ENCODE data around the gene DOP1A.
"Not testable (repeated sequence)": the region's sequence is repeated elsewhere in the genome, so short reads cannot be mapped to it uniquely, and the experiment has no call there.

DOP1A gene

GRCh38 chr6:83138758-83139157, 71.3 kb downstream of the DOP1A start:
- DNase-seq (ENCODE audit: low spot score) = peak; percentile 9

GRCh38 chr6:83151114-83151513, 83.6 kb downstream of the DOP1A start:
- DNase-seq (ENCODE audit: low spot score) = no peak

GRCh38 chr6:83152913-83153312, 85.4 kb downstream of the DOP1A start:
- DNase-seq (ENCODE audit: low spot score) = no peak

GRCh38 chr6:83153883-83154521, 86.5 kb downstream of the DOP1A start:
- no peak for DNase-seq (ENCODE audit: low spot score)

GRCh38 chr6:83155794-83156193, 88.3 kb downstream of the DOP1A start:
- DNase-seq (ENCODE audit: low spot score) = no peak

GRCh38 chr6:83160167-83160566, 92.7 kb downstream of the DOP1A start:
- no peak for DNase-seq (ENCODE audit: low spot score)

- no peak for DNase-seq (ENCODE audit: low spot score)
These were observed 100.3 kb downstream of the DOP1A start for GRCh38 chr6:83167726-83168278.

- no peak for DNase-seq (ENCODE audit: low spot score)
These were observed 101.1 kb downstream of the DOP1A start for GRCh38 chr6:83168556-83168955.

GRCh38 chr6:83169106-83169505, 101.6 kb downstream of the DOP1A start:
- DNase-seq (ENCODE audit: low spot score) = peak; percentile 26

- DNase-seq (ENCODE audit: low spot score) = no peak
These were observed 102.0 kb downstream of the DOP1A start for GRCh38 chr6:83169511-83169910.

GRCh38 chr6:83176246-83176645, 108.8 kb downstream of the DOP1A start:
- no peak for DNase-seq (ENCODE audit: low spot score)

GRCh38 chr6:83180426-83180950, 113.0 kb downstream of the DOP1A start:
- DNase-seq (ENCODE audit: low spot score) = no peak

- no peak for DNase-seq (ENCODE audit: low spot score)
These were observed 114.6 kb downstream of the DOP1A start for GRCh38 chr6:83182114-83182513.

- DNase-seq (ENCODE audit: low spot score) = no peak
These were observed 115.8 kb downstream of the DOP1A start for GRCh38 chr6:83183082-83183828.

GRCh38 chr6:83185096-83185495, 117.6 kb downstream of the DOP1A start:
- DNase-seq (ENCODE audit: low spot score) = no peak

GRCh38 chr6:83188501-83188900, 121.0 kb downstream of the DOP1A start:
- DNase-seq (ENCODE audit: low spot score) = no peak

- no peak for DNase-seq (ENCODE audit: low spot score)
These were observed 123.2 kb downstream of the DOP1A start for GRCh38 chr6:83190626-83191025.

GRCh38 chr6:83191974-83192373, 124.5 kb downstream of the DOP1A start:
- DNase-seq (ENCODE audit: low spot score) = not testable (repeated sequence)

GRCh38 chr6:83192456-83192855, 125.0 kb downstream of the DOP1A start:
- DNase-seq (ENCODE audit: low spot score) = no peak

- peak; percentile 90 for DNase-seq (ENCODE audit: low spot score)
These were observed 125.6 kb downstream of the DOP1A start, which contains the start of the genes PGM3 and RWDD2A for GRCh38 chr6:83192871-83193746. TSS of gene PGM3 (minus strand) at chr6:83193265. CDS start at chr6:83191012, 2,253 bp downstream. TSS of gene RWDD2A (plus strand) at chr6:83193357. CDS start at chr6:83194452, 1,095 bp downstream.
